GM20431 (cell line): Measurements from ENCODE around the gene ZNF569.
"Not testable (repeated sequence)": the region's sequence is repeated elsewhere in the genome, so short reads cannot be mapped to it uniquely, and the experiment has no call there.

Experiments
- in situ Hi-C: fragments of 300-500 bp; cut with MseI, MboI; formaldehyde crosslinking; loops from one replicate; pipeline ENCODE4 v1.15.0; 2020; ENCODE audit warnings: low sequenced_read_pairs; ENCODE audit not compliant: unreplicated experiment

Gene ZNF569

GRCh38 chr19:37406140-37406846, 61.0 kb downstream of the ZNF569 start:
- in situ Hi-C loops: not testable (repeated sequence)

GRCh38 chr19:37403403-37403802, 63.8 kb downstream of the ZNF569 start:
- in situ Hi-C loops: no loop called here

GRCh38 chr19:37401078-37401477, 66.2 kb downstream of the ZNF569 start:
- in situ Hi-C loops: no loop called here

GRCh38 chr19:37391399-37391798, 75.8 kb downstream of the ZNF569 start:
- in situ Hi-C loops: not testable (repeated sequence)

GRCh38 chr19:37389234-37389633, 78.0 kb downstream of the ZNF569 start:
- in situ Hi-C loops: no loop called here

- in situ Hi-C loops: no loop called here
Measured at GRCh38 chr19:37370880-37371661, 96.2 kb downstream of the ZNF569 start, which contains the start of gene ZNF527. Gene ZNF527 (plus strand): TSS chr19:37371099. CDS start chr19:37374199, 3,100 bp downstream.

GRCh38 chr19:37370386-37370879, 96.8 kb downstream of the ZNF569 start:
- in situ Hi-C loops: not testable (repeated sequence)

GRCh38 chr19:37362733-37363132, 104.5 kb downstream of the ZNF569 start:
- in situ Hi-C loops: no loop called here

- in situ Hi-C loops: no loop called here
Measured at GRCh38 chr19:37361994-37362393, 105.2 kb downstream of the ZNF569 start.
